HG02970 (cell line): ENCODE measurements around the gene NF2.

Experiments used
- ATAC-seq: cut with Tn5 transposase; IDR thresholded peaks from one replicate; pipeline ENCODE4 v1.9.1; 2021; ENCODE audit warnings: mild to moderate bottlenecking, moderate library complexity, moderate number of reproducible peaks; ENCODE audit not compliant: unreplicated experiment, low FRiP score

NF2 gene

DNA sequence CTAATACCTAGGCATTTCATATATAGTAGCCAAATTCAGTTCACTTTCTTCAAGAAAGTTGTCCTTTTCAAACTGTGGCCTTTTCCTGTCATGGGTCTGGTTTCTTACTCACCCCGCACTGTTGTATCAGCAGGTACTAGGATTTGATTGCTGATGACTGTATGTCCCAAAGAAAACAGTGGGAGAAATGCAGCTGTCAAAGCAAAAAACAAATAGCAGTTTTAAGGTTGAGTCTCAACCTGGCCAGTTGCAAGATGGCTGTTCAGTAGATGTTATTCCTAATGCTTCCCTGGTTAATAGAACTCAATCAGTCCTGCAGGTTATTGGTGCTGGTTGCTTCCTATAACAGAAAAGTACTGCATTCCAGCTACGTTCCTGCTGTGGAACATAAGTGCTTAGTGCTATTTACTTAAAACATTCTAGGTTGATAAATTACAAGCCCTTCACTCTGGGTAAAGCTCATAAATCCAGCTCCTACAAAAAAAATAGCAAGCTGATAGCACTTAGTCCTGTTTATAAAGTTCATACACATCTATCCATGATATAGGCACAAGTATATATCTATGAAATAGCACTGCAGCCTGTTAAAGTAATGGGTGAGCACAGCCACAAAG is 26.6 kb downstream of the NF2 start:
- ATAC-seq = no peak

DNA sequence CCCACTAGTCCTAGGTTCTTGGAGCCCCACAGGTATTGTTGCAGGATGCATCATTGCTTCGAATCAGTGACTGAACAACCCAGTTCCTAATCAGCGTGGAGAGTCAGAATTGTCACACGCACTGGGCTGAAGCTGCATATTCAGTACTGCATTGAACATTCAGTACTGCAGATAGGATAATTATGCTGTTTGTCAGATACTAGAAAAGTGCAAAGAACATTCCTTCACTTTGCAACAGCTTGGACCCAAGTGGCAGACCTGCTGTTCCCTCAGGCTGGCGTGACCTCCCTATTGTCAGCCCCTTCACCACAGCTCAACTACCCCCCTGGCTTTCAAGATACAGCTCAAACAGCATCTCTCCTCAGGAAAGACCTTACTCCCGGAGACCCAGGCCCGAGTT is 27.6 kb downstream of the NF2 start:
- ATAC-seq = no peak

DNA sequence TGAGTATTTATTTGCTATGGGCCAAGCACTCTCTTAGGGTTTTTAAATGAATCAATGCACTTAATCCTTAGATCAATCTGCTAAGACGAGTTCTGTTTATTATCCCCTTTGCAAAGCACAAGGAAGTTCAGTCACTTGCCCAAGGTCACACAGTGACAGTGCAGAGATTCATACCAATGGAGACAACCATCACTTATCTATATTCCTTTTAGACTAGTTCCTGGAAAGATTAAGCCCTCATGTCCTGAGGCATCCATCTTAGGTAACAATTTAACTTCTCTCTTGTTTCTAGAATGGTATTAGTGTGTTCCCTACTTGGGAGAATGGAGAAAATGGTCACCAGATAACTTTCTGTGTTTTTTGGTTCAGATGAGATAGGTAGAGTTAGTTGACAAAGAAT is 28.3 kb downstream of the NF2 start:
- ATAC-seq = no peak

DNA sequence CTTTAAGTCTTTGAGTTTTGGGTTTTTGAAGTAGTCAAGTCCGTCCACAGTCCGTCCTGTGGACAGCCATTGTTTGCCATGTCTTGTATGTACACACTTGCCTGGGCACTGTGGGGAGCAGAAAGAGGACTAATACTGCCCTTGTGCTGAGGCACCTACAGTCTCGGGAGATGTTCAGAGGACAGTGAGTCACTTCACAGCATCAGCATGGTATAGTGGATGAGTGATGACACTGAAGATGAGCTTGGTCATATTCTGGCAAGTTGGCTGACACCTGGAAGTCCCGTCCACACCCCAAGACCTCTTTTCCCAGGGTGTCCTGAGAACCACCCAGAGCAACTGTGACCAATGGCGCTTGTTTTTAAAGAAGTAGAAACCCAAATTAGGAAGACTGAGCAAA is 29.2 kb downstream of the NF2 start:
- no peak for ATAC-seq

GRCh38 chr22:29633514-29634312 is 30.3 kb downstream of the NF2 start:
- ATAC-seq = no peak

GRCh38 chr22:29634847-29635246 is 31.4 kb downstream of the NF2 start:
- ATAC-seq = no peak

GRCh38 chr22:29635734-29636357 is 32.4 kb downstream of the NF2 start:
- ATAC-seq = no peak

DNA sequence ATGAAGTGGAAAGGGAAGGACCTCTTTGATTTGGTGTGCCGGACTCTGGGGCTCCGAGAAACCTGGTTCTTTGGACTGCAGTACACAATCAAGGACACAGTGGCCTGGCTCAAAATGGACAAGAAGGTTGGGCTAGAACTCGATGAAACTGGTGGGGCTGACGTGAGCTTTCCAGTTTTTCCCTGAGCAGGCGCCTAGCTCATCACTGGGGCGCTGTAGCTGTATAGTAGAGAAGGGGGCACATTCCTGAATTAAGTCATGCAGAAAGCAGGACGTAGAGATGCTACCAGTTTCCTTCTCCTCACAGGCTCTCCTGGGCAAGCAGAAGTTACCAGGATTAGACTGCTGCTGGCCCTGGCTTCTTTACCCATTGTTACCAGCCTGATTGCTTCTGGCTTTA is 33.3 kb downstream of the NF2 start:
- ATAC-seq = no peak

DNA sequence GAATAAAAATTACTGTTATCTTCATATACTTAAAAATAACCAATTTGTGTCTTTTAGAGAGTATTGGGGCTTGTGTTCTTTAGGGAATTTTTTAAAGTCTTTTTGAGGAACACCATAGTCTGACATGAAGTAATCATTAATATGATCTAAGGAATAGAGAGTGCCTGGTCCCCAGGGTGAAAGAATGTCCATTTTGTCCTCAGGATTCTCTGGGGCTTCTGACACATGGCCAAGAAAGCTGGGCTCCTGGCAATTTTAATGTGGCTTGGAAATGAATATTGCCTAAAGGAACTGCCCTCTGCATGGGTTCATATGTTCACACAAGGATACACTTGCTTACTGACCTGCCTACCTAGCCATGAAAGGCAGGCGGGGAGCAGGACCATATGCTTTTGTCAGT is 33.7 kb downstream of the NF2 start:
- no peak for ATAC-seq

- no peak for ATAC-seq
Observed at GRCh38 chr22:29638678-29639077, 35.2 kb downstream of the NF2 start.

DNA sequence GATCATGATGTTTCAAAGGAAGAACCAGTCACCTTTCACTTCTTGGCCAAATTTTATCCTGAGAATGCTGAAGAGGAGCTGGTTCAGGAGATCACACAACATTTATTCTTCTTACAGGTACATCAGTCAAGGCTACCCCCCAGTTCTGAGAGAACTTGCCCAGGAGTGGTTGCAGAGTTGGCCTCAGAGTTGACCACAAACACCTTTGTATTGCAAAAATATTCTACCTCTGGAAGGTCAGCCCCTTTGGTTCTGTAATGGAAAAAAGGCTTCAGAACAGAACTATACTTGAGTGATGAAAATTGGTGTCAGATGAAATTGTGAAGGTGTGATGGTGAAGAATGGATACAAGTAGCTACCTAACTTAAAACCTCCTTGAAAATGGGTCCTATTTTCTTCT is 35.7 kb downstream of the NF2 start:
- ATAC-seq = no peak

- no peak for ATAC-seq
Observed at GRCh38 chr22:29641042-29641699, 37.7 kb downstream of the NF2 start.

DNA sequence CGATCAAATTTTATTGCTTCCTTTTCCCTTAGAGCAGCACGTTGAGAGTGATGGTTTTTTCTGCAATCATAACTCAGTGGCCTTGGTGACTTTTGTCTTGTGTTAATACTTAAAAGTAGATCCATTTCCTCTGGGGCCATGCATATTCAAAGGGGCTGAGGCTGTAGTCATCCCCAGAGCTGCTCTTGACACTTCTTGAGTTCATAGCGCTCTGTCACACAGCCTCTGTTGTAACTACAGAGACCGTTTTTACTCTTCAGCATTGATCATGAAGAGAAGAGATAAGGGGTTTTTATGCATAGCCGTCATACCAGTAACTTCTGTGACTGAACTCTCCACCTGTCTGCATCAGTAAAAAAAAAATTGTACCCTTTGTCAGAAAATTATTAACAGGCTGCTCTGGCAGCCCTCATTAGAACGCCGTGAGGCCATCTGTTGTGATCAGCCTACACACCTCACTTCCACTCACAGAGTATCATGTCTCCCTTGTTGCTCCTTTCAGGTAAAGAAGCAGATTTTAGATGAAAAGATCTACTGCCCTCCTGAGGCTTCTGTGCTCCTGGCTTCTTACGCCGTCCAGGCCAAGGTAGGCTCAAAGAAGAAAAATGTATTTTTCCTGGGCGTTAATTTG is 38.4 kb downstream of the NF2 start:
- no peak for ATAC-seq

- no peak for ATAC-seq
Observed at GRCh38 chr22:29642694-29643093, 39.3 kb downstream of the NF2 start.

GRCh38 chr22:29647954-29648737 is 44.7 kb downstream of the NF2 start:
- no peak for ATAC-seq

DNA sequence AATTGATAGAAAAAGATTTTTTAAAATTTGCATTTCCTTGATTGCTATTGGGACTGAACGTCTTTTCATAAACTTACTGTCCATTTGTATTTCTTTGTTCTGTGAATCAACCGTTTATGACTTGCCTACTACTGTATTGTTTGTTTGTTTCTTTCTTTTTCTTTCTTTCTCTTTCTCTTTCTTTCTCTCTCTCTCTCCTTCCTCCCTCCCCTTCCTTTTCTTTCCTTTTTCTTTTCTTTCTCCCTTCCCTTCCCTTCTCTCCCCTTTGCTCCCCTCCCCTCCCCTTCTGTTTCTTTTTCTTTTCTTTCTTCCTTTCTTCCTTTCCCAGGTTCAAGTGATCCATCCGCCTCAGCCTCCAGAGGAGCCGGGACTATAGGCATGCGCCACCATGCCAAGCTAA is 46.9 kb downstream of the NF2 start:
- ATAC-seq = no peak

DNA sequence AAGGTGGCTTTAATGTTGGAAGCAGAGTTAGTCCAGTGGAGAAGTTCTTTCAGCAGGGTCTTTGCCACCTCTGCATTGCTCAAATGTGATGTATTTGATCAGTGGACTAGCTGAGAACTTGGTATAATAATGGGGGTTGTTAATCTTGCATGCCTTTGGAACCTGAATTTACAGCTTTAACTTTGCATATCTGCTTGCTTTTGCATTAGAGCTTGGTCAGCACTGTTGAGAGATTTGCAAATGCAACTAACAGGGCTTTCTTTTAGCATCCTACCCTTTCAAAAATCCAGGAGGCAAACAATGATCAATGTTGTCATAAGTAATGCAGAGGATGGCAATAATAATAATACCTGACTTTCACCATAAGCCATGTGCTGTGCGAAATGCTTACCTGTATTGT is 48.2 kb downstream of the NF2 start:
- ATAC-seq = no peak

DNA sequence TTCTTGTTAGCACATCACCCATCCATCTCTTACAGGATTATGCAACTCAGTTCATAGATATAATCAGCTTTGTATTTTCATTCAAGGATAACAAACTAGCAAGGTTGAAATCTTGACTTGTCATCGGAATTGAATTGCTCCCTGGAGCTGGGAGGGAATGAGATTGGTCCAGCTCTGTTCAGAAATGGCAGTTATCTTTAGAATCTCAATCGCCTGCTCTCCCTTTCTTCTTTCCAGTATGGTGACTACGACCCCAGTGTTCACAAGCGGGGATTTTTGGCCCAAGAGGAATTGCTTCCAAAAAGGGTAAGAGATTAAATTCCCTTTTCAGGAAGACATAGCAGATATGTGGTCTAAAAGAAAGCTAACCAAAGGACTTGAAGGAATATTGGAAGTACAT is 51.0 kb downstream of the NF2 start:
- ATAC-seq = no peak

GRCh38 chr22:29654882-29655281 is 51.4 kb downstream of the NF2 start:
- ATAC-seq = no peak

GRCh38 chr22:29658176-29658575 is 54.7 kb downstream of the NF2 start:
- no peak for ATAC-seq
